ENCODE results near the gene BTBD9. TPM values are rescaled to one million over a fixed set of nuclear protein-coding genes. Genes with fewer than 3 reads are reported as not detected.

BTBD9 gene
- 7.9 and 8.7 TPM in 2 replicates for total RNA-seq

DNA sequence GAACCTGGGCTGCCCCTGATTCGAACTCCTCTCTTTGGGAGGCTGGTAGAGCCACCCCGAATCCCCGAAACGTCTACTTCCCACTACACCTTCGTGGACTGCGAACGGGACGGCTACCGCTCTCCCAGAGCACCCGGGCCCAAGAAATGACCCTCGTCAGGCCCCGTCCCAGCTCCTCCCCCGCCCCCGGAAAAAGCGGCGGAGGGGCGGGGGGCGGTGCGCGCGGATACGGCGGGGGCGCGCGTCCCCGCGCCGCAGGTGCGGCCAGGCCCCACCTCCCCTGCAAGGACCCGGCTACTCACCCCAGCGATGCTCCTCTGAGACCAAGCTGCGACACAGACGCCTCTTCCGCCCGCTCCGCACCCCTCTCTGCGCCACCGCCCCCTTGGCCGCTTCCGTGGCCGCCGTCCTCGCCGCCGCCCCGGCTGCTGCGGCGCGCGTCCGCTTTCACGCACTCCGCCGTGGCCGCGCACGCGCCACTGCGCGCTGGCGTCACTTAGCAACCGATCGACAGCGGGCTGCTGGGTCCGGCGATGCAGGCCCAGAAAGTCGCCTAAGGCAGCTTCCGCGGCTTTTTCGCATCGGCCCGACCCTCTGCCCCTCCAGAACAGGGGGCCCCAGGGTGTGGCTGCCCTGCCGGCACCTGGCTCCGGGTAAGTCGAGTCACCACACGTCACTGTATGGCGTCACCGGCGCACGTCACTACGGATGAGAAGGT, at the start of gene BTBD9:
BTBD9 (minus strand) TSS at position 432 of the 718 bp plus-strand sequence.

Other genes with a start within 250 kb of the BTBD9 start
- gene GLO1, start 63.2 kb upstream of the BTBD9 start, total RNA-seq, result 79.2 and 94.5 TPM in 2 replicates
- under 0.01 TPM in 2 replicates for gene DNAH8, start 75.4 kb upstream of the BTBD9 start, total RNA-seq